H54 (cell line): ENCODE data around the gene SLC31A1.

Experiments used
- DNase-seq: peaks from one replicate; pipeline ENCODE4 v3.0.0; 2011; ENCODE audit warnings: low spot score, mixed read lengths; ENCODE audit not compliant: insufficient read length
- FAIRE-seq: peaks from 3 replicates; lab custom pipeline; 2011; peaks lifted over from hg19 to GRCh38; lab: Jason Lieb, UNC
- POLR2A ChIP-seq: IDR thresholded peaks from 2 replicates; pipeline ENCODE4 v1.6.1; 2011; ENCODE audit warnings: low read depth, mild to moderate bottlenecking, low read length

Gene SLC31A1

DNA sequence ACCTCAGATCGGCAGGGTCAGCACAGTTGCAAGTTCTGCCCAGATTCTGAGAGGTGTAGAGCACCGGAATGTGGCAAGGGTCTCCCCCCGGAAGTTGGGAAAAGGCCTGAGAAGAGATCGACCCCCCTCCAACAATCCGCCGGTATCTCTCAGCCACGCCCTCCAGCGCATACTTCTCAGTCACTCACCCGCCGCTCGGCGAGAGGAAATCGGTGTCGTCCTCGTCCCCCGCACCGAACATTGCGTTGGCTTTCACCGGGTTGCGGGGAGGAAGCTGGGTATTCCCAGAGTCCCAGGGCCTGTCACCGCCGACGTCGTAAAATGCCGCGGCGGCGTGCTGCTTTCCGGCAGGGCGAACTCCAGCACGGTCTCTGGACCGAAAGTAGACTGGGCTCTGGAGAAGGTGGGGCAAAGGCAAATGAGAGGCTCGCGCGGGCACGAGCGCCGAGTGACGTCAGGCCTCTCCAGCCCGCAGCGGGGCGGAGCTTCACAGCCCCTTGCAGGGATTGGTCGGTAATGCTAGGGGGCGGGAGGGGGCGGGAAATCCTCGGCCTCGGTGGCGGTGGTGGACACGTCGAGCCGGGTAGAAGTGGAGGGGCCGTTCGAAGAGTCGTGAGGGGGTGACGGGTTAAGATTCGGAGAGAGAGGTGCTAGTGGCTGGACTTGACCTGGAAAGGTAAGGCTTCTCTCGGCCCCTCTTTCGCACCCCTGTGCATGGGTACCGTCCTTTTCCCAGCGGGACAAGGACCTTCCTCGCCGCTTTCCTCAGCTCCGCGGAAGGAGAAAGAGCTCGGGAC, at the start of gene SLC31A1, which contains the start of gene FKBP15:
Gene SLC31A1 (plus strand): TSS at position 542 of the 797 bp plus-strand sequence. CDS start 34,605 bp downstream, outside the sequence.
Gene FKBP15 (minus strand): TSS at position 275 of the 797 bp plus-strand sequence. CDS start 34 bp downstream, at position 241.
- DNase-seq (peak; percentile 91), FAIRE-seq (peak; percentile 100)
- peak; percentile 71 for TF ChIP-seq POLR2A

- FAIRE-seq (no peak), DNase-seq (no peak)
- TF ChIP-seq POLR2A, result no peak
These were observed 48.0 kb upstream of the SLC31A1 start for GRCh38 chr9:113173341-113173740.

DNA sequence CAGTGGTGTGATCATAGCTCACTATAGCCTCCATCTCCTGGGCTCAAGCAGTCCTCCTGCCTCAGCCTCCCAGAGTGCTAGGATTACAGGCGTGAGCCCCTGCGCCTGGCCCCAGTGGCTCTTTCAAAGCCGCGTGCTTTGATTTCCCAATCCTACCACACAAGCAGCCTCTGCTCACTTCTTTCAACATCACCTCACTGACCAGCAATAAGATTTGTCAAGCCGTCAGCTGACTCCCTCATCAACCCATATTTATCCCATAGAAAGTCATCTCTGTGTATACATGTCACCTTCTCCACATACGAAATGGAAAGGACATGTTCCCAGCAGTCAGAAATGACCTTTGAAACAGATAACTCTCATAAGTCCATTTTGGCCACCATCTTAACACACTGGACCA, 44.5 kb upstream of the SLC31A1 start:
- FAIRE-seq (no peak), DNase-seq (no peak)

GRCh38 chr9:113177251-113177650, 44.1 kb upstream of the SLC31A1 start:
- FAIRE-seq (no peak), DNase-seq (no peak)
- no peak for TF ChIP-seq POLR2A

More for the DNA sequence above, 44.5 kb upstream of the SLC31A1 start:
- no peak for TF ChIP-seq POLR2A

DNA sequence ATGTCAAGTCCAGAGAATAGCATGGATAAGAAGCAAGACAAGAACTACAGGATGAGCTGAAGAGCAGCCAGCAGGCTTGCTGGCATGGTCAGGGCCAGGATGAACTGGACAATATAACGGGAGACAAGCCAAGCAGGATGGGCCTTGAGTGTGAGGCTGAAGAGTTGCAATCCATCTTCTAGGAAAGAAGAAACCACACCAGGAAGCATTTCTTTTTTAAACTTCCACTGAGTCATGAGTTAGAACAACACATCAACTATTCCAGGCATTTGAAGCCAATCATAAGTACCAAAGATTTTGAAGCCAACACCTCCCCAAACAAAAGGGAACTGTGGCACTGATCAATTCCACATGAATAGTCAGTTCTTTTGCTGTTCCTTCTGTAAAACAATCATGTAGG, 43.3 kb upstream of the SLC31A1 start:
- TF ChIP-seq POLR2A, result no peak
- DNase-seq (no peak), FAIRE-seq (no peak)

GRCh38 chr9:113179839-113180238, 41.5 kb upstream of the SLC31A1 start:
- DNase-seq (no peak), FAIRE-seq (no peak)
- TF ChIP-seq POLR2A, result no peak

GRCh38 chr9:113181165-113181564, 40.2 kb upstream of the SLC31A1 start:
- no peak for TF ChIP-seq POLR2A
- FAIRE-seq, result no peak
- DNase-seq, result no peak

GRCh38 chr9:113183956-113184488, 37.3 kb upstream of the SLC31A1 start:
- FAIRE-seq (no peak), DNase-seq (no peak)
- TF ChIP-seq POLR2A, result no peak

- TF ChIP-seq POLR2A, result no peak
- FAIRE-seq, result peak; percentile 89
- no peak for DNase-seq
These were observed 36.8 kb upstream of the SLC31A1 start for GRCh38 chr9:113184539-113184938.

GRCh38 chr9:113185271-113185670, 36.1 kb upstream of the SLC31A1 start:
- peak; percentile 77 for FAIRE-seq
- DNase-seq, result no peak
- no peak for TF ChIP-seq POLR2A

GRCh38 chr9:113186137-113186755, 35.1 kb upstream of the SLC31A1 start:
- DNase-seq (no peak), FAIRE-seq (peak; percentile 62)
- no peak for TF ChIP-seq POLR2A

DNA sequence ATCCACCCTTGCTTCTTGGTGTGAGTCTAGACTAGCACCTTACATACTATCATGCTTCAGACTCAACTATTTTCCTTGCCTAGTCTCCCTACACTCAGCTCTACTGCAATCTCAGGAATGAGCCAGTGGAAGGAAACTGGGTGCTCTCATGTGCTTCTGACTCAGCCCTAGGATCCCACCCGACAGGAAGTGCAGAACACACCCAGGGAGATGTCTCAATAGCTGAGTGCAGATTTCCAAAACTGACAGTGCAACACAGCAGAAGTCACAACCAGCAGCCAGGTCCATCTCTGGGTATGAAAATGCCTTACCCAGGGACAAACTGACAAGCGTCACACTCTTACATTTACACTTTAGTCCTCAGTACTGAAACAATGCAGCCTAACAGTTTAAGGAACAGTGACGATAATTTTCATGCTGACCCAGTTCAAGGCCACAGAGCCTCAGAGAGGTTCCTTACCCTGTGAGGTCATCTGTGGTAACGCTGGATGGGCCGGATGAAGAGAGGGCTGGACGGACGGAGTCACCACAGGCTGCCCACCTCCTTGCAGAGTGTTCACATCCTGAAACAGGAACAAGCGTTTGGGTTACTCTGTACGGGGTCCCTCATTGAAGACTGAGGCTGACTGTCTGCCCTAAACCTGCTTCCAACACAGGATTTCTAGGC, 33.3 kb upstream of the SLC31A1 start:
- peak; percentile 100 for FAIRE-seq
- peak; percentile 75 for DNase-seq

DNA sequence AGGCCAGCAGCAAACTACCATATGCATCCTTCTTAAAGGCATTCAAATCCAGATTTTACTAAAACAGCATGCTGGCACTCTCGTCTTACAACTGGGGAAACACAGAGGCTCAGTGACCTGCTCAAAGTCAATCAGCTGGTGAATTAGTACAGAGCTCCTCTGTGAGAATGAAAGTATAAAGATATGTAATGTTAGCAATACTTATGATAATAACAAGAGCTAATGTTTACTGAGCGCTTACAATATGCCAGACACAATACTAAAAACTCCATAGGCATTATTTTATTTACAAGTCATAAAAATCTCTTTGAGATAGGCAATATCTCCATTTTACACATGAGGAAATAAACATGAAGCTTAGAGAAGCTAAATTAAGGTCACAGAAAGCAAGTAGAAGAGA, 28.9 kb upstream of the SLC31A1 start:
- DNase-seq, result no peak
- no peak for TF ChIP-seq POLR2A
- FAIRE-seq, result no peak

More for the DNA sequence above, 33.3 kb upstream of the SLC31A1 start:
- TF ChIP-seq POLR2A, result no peak
